PFSK-1 (cell line): ENCODE data around the gene TLX2.

Source experiments
- FOXP2 ChIP-seq: optimal IDR thresholded peaks from 2 replicates; pipeline ENCODE3; 2011; ENCODE audit warnings: borderline replicate concordance, control low read depth, inconsistent platforms; ENCODE audit not compliant: insufficient read depth; ENCODE audit errors: extremely low read length, extremely low read depth
- POLR2AphosphoS5 ChIP-seq: IDR thresholded peaks from 2 replicates; pipeline ENCODE4 v1.6.1; 2012; ENCODE audit warnings: low read depth, mild to moderate bottlenecking, control low read depth, low read length, moderate library complexity
- SIN3A ChIP-seq: IDR thresholded peaks from 2 replicates; pipeline ENCODE4 v1.6.1; 2012; ENCODE audit warnings: mild to moderate bottlenecking, low read length, moderate library complexity, borderline replicate concordance; ENCODE audit not compliant: insufficient read depth
- TAF1 ChIP-seq: IDR thresholded peaks from 2 replicates; pipeline ENCODE4 v1.6.1; 2012; ENCODE audit warnings: low read length, control low read depth, borderline replicate concordance; ENCODE audit not compliant: insufficient read depth
- TF ChIP-seq, protein P1 (sequence below), 2 experiments: IDR thresholded peaks; 2 replicates each; pipeline versions ENCODE4 v1.6.1 to v1.8.0; 2011 to 2012; ENCODE audit warnings: low read depth in 2 of 2, low read length in 2 of 2, control low read depth in 1 of 2, inconsistent platforms in 1 of 2, mild to moderate bottlenecking in 1 of 2, moderate library complexity in 1 of 2; ENCODE audit not compliant: insufficient read depth in 1 of 2

DNA sequence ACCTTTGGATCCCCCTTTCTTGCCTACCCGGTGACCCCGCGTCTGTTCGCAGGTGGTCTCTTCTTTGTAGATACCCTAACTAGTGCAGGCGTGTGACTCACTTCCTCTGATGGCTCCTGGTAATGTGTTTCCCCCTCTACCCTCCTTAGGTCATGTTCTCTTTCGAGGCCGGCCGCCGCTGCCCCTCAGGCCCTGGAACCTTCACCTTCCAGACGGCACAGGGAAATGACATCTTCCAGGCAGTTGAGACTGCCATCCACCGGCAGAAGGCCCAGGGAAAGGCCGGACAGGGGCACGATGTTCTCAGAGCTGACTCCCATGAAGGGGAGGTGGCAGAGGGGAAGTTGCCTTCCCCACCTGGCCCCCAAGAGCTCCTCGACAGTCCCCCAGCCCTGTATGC lies 41.9 kb downstream of the TLX2 start:
- TF ChIP-seq, protein P1, sequence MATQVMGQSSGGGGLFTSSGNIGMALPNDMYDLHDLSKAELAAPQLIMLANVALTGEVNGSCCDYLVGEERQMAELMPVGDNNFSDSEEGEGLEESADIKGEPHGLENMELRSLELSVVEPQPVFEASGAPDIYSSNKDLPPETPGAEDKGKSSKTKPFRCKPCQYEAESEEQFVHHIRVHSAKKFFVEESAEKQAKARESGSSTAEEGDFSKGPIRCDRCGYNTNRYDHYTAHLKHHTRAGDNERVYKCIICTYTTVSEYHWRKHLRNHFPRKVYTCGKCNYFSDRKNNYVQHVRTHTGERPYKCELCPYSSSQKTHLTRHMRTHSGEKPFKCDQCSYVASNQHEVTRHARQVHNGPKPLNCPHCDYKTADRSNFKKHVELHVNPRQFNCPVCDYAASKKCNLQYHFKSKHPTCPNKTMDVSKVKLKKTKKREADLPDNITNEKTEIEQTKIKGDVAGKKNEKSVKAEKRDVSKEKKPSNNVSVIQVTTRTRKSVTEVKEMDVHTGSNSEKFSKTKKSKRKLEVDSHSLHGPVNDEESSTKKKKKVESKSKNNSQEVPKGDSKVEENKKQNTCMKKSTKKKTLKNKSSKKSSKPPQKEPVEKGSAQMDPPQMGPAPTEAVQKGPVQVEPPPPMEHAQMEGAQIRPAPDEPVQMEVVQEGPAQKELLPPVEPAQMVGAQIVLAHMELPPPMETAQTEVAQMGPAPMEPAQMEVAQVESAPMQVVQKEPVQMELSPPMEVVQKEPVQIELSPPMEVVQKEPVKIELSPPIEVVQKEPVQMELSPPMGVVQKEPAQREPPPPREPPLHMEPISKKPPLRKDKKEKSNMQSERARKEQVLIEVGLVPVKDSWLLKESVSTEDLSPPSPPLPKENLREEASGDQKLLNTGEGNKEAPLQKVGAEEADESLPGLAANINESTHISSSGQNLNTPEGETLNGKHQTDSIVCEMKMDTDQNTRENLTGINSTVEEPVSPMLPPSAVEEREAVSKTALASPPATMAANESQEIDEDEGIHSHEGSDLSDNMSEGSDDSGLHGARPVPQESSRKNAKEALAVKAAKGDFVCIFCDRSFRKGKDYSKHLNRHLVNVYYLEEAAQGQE (IDR thresholded peaks at IDR 0.05; ENCODE audit: insufficient read depth in 1 of 2, low read depth in 2 of 2, low read length in 2 of 2): no peak
- TF ChIP-seq TAF1 (no peak), FOXP2 (no peak), POLR2AphosphoS5 (no peak), SIN3A (no peak)
